Neural progenitor cell (in vitro differentiated cells): Measurements from ENCODE around the gene SFMBT1. TPM values are rescaled to one million over a fixed set of nuclear protein-coding genes. Genes with fewer than 3 reads are reported as not detected.

ENCODE experiments used
- DNase-seq: peaks from one replicate; pipeline ENCODE4 v3.0.0-alpha.2; 2016; ENCODE audit warnings: low spot score
- H2AFZ ChIP-seq: fragments of 200-600 bp; sonication (generic); replicated peaks from 2 replicates; pipeline ENCODE4 v1.6.1; 2016; ENCODE audit warnings: antibody characterized with exemption
- H3F3A ChIP-seq: fragments of 200-600 bp; sonication (generic); 2 replicates; pipeline ENCODE4 v1.6.1; 2016; ENCODE audit warnings: antibody characterized with exemption, low read depth
- H3K27ac ChIP-seq: fragments of 200-600 bp; sonication (generic); 2 replicates; pipeline ENCODE4 v1.5.1; 2016; ENCODE audit warnings: mild to moderate bottlenecking
- H3K27me3 ChIP-seq: fragments of 200-600 bp; sonication (generic); 2 replicates; pipeline ENCODE4 v1.6.1; 2016; ENCODE audit warnings: mild to moderate bottlenecking, moderate library complexity
- H3K36me3 ChIP-seq: fragments of 200-600 bp; sonication (generic); 2 replicates; pipeline ENCODE4 v1.5.1; 2016
- H3K4me1 ChIP-seq: fragments of 200-600 bp; sonication (generic); 2 replicates; pipeline ENCODE4 v1.6.1; 2016; ENCODE audit warnings: mixed run types
- H3K4me2 ChIP-seq: fragments of 200-600 bp; sonication (generic); 2 replicates; pipeline ENCODE4 v1.6.1; 2016
- H3K4me3 ChIP-seq: fragments of 200-600 bp; sonication (generic); 2 replicates; pipeline ENCODE4 v1.5.1; 2016
- H3K79me2 ChIP-seq: fragments of 200-600 bp; sonication (generic); 2 replicates; pipeline ENCODE4 v1.6.1; 2016; ENCODE audit warnings: low read depth
- H3K9ac ChIP-seq: fragments of 200-600 bp; sonication (generic); 2 replicates; pipeline ENCODE4 v1.6.1; 2016
- H3K9me3 ChIP-seq: fragments of 200-600 bp; sonication (generic); 2 replicates; pipeline ENCODE4 v1.5.1; 2016; ENCODE audit warnings: low read depth
- H4K20me1 ChIP-seq: fragments of 200-600 bp; sonication (generic); 2 replicates; pipeline ENCODE4 v1.6.1; 2016; ENCODE audit warnings: low read depth
- H3K27ac Mint-ChIP-seq: 3 replicates; pipeline ENCODE4 v1.8.0; 2021; ENCODE audit warnings: mixed read lengths
- H3K27me3 Mint-ChIP-seq: 2 replicates; pipeline ENCODE4 v1.8.0; 2022; ENCODE audit warnings: low read depth, mild to moderate bottlenecking, inconsistent platforms, moderate library complexity, mixed read lengths; ENCODE audit not compliant: insufficient read depth
- H3K36me3 Mint-ChIP-seq: 3 replicates; pipeline ENCODE4 v1.8.0; 2021; ENCODE audit warnings: mixed read lengths
- H3K4me1 Mint-ChIP-seq: 3 replicates; pipeline ENCODE4 v1.8.0; 2021; ENCODE audit warnings: mixed read lengths
- H3K4me3 Mint-ChIP-seq: 3 replicates; pipeline ENCODE4 v1.8.0; 2021; ENCODE audit warnings: mild to moderate bottlenecking, moderate library complexity, mixed read lengths
- H3K9me3 Mint-ChIP-seq: 3 replicates; pipeline ENCODE4 v1.8.0; 2020; ENCODE audit warnings: mixed read lengths
- EZH2 ChIP-seq: fragments of 200-600 bp; sonication (generic); IDR thresholded peaks from 2 replicates; pipeline ENCODE4 v1.6.1; 2017; ENCODE audit warnings: antibody characterized with exemption, mild to moderate bottlenecking, moderate library complexity
- EZH2phosphoT487 ChIP-seq: fragments of 200-600 bp; sonication (generic); IDR thresholded peaks from 2 replicates; pipeline ENCODE4 v1.6.1; 2017; ENCODE audit warnings: antibody characterized with exemption
- total RNA-seq: library from RNA; depleted of rRNA; stranded (reverse); fragments of >200 nt; gene quantifications from 2 replicates; pipeline ENCODE4 v1.2.3, GENCODE V29; 2015; ENCODE audit warnings: low replicate concordance
- TF ChIP-seq, protein P1 (sequence below): fragments of 200-600 bp; sonication (generic); IDR thresholded peaks from 2 replicates; pipeline ENCODE4 v1.5.1; 2017; ENCODE audit warnings: antibody characterized with exemption, mild to moderate bottlenecking

SFMBT1 gene
- total RNA-seq, 1 donor from 2014 or later = 18.5 TPM

DNA sequence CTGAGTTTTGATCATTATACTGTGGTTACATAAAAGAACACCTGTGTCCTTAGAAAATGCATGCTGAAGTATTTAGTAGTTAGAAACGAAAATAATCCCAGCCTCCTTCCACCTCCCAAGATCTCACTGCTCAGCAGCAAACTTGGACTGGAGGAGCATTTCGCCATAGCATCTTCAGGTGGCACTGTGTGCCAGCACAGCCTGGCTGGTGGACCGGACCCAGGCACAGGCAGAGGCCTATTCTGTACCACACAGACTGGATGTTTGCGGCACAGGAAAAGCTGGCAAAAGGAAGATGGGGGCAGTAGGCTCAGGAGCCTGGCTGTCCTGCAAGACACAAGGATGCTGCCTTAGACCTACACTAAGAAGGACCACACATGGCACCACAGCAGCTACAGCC is 158.7 kb downstream of the SFMBT1 start:
- H2AFZ ChIP-seq = no peak overlapping the region
- H3F3A ChIP-seq = no peaks in the 10 kb centered on the region
- Mint-ChIP-seq H3K4me1 (peaks cover 3% of the 10 kb centered on the region), H3K4me3 (no peak overlapping the region), H3K36me3 (peaks cover 11% of the 10 kb centered on the region), H3K27me3 (peaks cover 3% of the 10 kb centered on the region), H3K27ac (no peak overlapping the region), H3K9me3 (no peaks in the 10 kb centered on the region)
- peaks cover 4% of the 10 kb centered on the region for H4K20me1 ChIP-seq
- H3K36me3 ChIP-seq = no peaks in the 10 kb centered on the region
- no peaks in the 10 kb centered on the region for H3K4me1 ChIP-seq
- H3K9me3 ChIP-seq = no peaks in the 10 kb centered on the region
- no peak overlapping the region for H3K4me3 ChIP-seq
- no peak overlapping the region for H3K27ac ChIP-seq
- H3K79me2 ChIP-seq = peaks cover 3% of the 10 kb centered on the region
- DNase-seq = no peak
- no peak overlapping the region for H3K4me2 ChIP-seq
- TF ChIP-seq EZH2 = no peak
- TF ChIP-seq EZH2phosphoT487 = no peak
- TF ChIP-seq, protein P1, sequence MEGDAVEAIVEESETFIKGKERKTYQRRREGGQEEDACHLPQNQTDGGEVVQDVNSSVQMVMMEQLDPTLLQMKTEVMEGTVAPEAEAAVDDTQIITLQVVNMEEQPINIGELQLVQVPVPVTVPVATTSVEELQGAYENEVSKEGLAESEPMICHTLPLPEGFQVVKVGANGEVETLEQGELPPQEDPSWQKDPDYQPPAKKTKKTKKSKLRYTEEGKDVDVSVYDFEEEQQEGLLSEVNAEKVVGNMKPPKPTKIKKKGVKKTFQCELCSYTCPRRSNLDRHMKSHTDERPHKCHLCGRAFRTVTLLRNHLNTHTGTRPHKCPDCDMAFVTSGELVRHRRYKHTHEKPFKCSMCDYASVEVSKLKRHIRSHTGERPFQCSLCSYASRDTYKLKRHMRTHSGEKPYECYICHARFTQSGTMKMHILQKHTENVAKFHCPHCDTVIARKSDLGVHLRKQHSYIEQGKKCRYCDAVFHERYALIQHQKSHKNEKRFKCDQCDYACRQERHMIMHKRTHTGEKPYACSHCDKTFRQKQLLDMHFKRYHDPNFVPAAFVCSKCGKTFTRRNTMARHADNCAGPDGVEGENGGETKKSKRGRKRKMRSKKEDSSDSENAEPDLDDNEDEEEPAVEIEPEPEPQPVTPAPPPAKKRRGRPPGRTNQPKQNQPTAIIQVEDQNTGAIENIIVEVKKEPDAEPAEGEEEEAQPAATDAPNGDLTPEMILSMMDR = no peak
- H3K27me3 ChIP-seq = no peaks in the 10 kb centered on the region
- H3K9ac ChIP-seq = no peak overlapping the region

DNA sequence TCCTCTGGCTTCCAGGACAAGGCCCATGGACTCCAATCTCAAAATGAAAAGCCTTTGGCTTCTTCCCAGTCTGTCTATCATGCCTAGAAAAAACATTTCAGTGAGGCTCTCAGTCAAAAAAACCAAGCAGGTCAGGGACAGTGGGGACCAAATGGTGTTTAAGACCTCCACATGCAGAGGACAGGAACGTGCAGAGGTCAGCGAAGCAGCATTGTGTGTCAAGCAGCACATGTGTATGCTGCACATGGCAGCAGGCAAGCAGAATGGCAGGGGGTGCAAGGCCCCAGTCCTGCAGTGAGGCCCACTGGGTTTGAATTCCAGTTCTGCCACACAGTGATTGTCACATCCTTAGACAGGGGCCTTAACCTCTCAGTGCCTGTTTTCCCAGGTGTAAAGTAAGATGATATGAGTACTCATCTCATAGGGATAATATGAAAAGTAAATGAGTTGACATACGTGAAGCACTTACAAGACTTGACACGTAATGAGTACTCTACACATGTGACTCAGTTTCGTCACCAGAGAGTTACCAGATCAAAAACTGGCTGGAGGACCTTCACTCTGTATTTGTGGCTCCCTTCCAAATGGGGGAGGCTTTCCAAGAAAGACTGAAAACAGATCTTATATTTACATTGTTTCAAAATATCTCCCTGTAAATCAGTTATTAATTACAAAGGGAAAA is 159.7 kb downstream of the SFMBT1 start:
- H3K36me3 Mint-ChIP-seq = peaks cover 11% of the 10 kb centered on the region
- Histone ChIP-seq H3K4me1 (no peaks in the 10 kb centered on the region), H3K4me2 (no peak overlapping the region), H4K20me1 (peaks cover 3% of the 10 kb centered on the region), H3K9ac (no peak overlapping the region), H3K27ac (no peak overlapping the region), H3F3A (no peaks in the 10 kb centered on the region), H2AFZ (no peak overlapping the region), H3K27me3 (no peaks in the 10 kb centered on the region), H3K9me3 (no peaks in the 10 kb centered on the region), H3K4me3 (no peak overlapping the region), H3K36me3 (no peaks in the 10 kb centered on the region), H3K79me2 (peaks cover 3% of the 10 kb centered on the region)
- no peak overlapping the region for H3K27ac Mint-ChIP-seq
- TF ChIP-seq, protein P1 = no peak
- TF ChIP-seq EZH2phosphoT487 = no peak
- no peak for TF ChIP-seq EZH2
- peaks cover 3% of the 10 kb centered on the region for H3K4me1 Mint-ChIP-seq
- no peak overlapping the region for H3K4me3 Mint-ChIP-seq
- no peaks in the 10 kb centered on the region for H3K9me3 Mint-ChIP-seq
- DNase-seq = no peak
- peaks cover 3% of the 10 kb centered on the region for H3K27me3 Mint-ChIP-seq

DNA sequence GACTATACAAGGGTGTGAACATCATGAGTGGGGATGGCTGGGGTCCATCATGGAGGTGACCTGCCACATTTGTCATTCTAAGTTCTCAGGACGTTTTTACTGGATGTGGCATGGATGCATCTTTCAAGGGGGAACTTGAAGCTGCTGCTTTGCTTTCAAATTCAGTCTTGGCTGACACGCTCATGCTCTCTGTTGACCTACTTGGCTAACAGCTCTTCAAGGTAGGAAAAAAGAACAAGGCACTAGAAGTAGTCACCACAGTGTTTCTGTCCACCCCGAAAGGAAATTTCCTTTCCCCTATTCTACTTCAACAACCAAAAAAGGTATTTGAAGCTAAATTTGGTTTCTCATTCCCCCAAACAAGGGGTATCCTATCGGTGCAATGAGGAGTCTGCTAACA is 163.5 kb downstream of the SFMBT1 start:
- Histone ChIP-seq H3F3A (no peaks in the 10 kb centered on the region), H3K4me1 (peaks cover 5% of the 10 kb centered on the region), H3K9me3 (no peaks in the 10 kb centered on the region), H3K79me2 (no peaks in the 10 kb centered on the region), H3K27ac (no peak overlapping the region), H2AFZ (no peak overlapping the region), H3K36me3 (no peaks in the 10 kb centered on the region), H3K27me3 (no peaks in the 10 kb centered on the region), H3K4me3 (no peak overlapping the region), H3K4me2 (no peak overlapping the region), H4K20me1 (no peaks in the 10 kb centered on the region), H3K9ac (no peak overlapping the region)
- Mint-ChIP-seq H3K27me3 (no peaks in the 10 kb centered on the region), H3K4me1 (peaks cover 6% of the 10 kb centered on the region), H3K36me3 (peaks cover 13% of the 10 kb centered on the region), H3K27ac (no peak overlapping the region), H3K4me3 (no peak overlapping the region), H3K9me3 (no peaks in the 10 kb centered on the region)
- TF ChIP-seq EZH2 (no peak), EZH2phosphoT487 (no peak)
- TF ChIP-seq, protein P1 = no peak
- no peak for DNase-seq
